CD4-positive, alpha-beta T cell (primary cell): Measurements from ENCODE around the gene ZNF280A. TPM values are rescaled to one million over a fixed set of nuclear protein-coding genes. Genes with fewer than 3 reads are reported as not detected.

ENCODE experiments used
- ATAC-seq: fragments of 200-7000 bp; cut with Tn5 transposase; one replicate; pipeline ENCODE4 v1.10.0; 2022; ENCODE audit warnings: mild to moderate bottlenecking; ENCODE audit not compliant: poor library complexity
- CTCF ChIA-PET: fragments of 350-600 bp; sonication (Branson Sonifier 250); formaldehyde crosslinking; loops from one replicate; lab custom pipeline; 2021; ENCODE audit warnings: antibody characterized with exemption, inconsistent platforms; lab: Charles Lee
- POLR2A ChIA-PET: fragments of 350-600 bp; sonication (Branson Sonifier 250); formaldehyde crosslinking; loops from one replicate; lab custom pipeline; 2021; ENCODE audit warnings: antibody characterized with exemption, inconsistent platforms; lab: Charles Lee
- DNase-seq, 14 experiments: peaks; one replicate each; pipeline ENCODE4 v3.0.0-alpha.2; 2013 to 2020; ENCODE audit warnings: mixed read lengths in 2 of 14
- H3K27ac ChIP-seq, 2 donors: one replicate each; pipeline versions ENCODE4 v1.5.1 to v1.7.0; 2013; ENCODE audit warnings: low read length in 2 of 2, low read depth in 1 of 2, mild to moderate bottlenecking in 1 of 2
- H3K27me3 ChIP-seq, 2 experiments: 1 replicate in 1 of 2; 2 replicates in 1 of 2; pipeline versions ENCODE4 v1.6.1 to v1.7.0; 2013; ENCODE audit warnings: low read length in 2 of 2, control low read depth in 1 of 2, mild to moderate bottlenecking in 1 of 2, moderate library complexity in 1 of 2; ENCODE audit not compliant: insufficient read depth in 2 of 2, control insufficient read depth in 1 of 2
- H3K36me3 ChIP-seq: one replicate; pipeline ENCODE4 v1.6.1; 2013; ENCODE audit warnings: low read length, control low read depth; ENCODE audit not compliant: insufficient read depth
- H3K4me1 ChIP-seq: one replicate; pipeline ENCODE4 v1.6.1; 2013; ENCODE audit warnings: low read length, control low read depth; ENCODE audit not compliant: insufficient read depth
- H3K4me3 ChIP-seq: one replicate; pipeline ENCODE4 v1.5.1; 2013; ENCODE audit warnings: mild to moderate bottlenecking, low read length, moderate library complexity
- H3K9me3 ChIP-seq, 2 experiments: 1 replicate in 1 of 2; 2 replicates in 1 of 2; pipeline versions ENCODE4 v1.6.1 to v1.7.0; 2013; ENCODE audit warnings: low read length in 2 of 2, mild to moderate bottlenecking in 2 of 2, control low read depth in 1 of 2, moderate library complexity in 1 of 2; ENCODE audit not compliant: control insufficient read depth in 1 of 2, insufficient read depth in 1 of 2
- H3K27ac Mint-ChIP-seq: one replicate; pipeline ENCODE4 v1.8.0; 2020; ENCODE audit warnings: mixed read lengths
- H3K27me3 Mint-ChIP-seq: one replicate; pipeline ENCODE4 v1.8.0; 2021; ENCODE audit warnings: mixed read lengths
- H3K36me3 Mint-ChIP-seq: one replicate; pipeline ENCODE4 v1.8.0; 2021; ENCODE audit warnings: low read depth, mixed read lengths
- H3K4me1 Mint-ChIP-seq: one replicate; pipeline ENCODE4 v1.8.0; 2021; ENCODE audit warnings: low read depth, mixed read lengths
- H3K4me3 Mint-ChIP-seq: one replicate; pipeline ENCODE4 v1.8.0; 2020; ENCODE audit warnings: mild to moderate bottlenecking, mixed read lengths
- H3K9me3 Mint-ChIP-seq: one replicate; pipeline ENCODE4 v1.8.0; 2020; ENCODE audit warnings: mixed read lengths
- CTCF ChIP-seq: fragments of 200-600 bp; IDR thresholded peaks from one replicate; pipeline ENCODE4 v1.8.0; 2022; ENCODE audit warnings: antibody characterized with exemption, mild to moderate bottlenecking
- intact Hi-C, 2 experiments: fragments of 100-400 bp; cut with DNase I in 1 of 2; cut with micrococcal nuclease in 1 of 2; formaldehyde crosslinking; loops; one replicate each; pipeline versions ENCODE4 v1.15.1 to v1.9.0; 2023 to 2025; cut with DNase I, micrococcal nuclease
- total RNA-seq, 174 experiments: library from RNA in 2 of 174; stranded (reverse) in 2 of 174; gene quantifications; one replicate each; pipeline ENCODE4 v1.2.3 and lab custom pipeline; 2021 to 2026

The ZNF280A gene
- total RNA-seq, 2 experiments from 2014 or later, result not detected

GRCh38 chr22:22550789-22551434 is 30.8 kb upstream of the ZNF280A start:
- no peaks in the 10 kb centered on the region for H3K4me1 Mint-ChIP-seq
- H3K36me3 Mint-ChIP-seq, result no peaks in the 10 kb centered on the region
- H3K9me3 Mint-ChIP-seq, result no peaks in the 10 kb centered on the region
- ChIA-PET CTCF (no interaction called here), POLR2A (no interaction called here)
- no peaks in the 10 kb centered on the region for H3K27me3 ChIP-seq
- H3K27me3 Mint-ChIP-seq, result no peaks in the 10 kb centered on the region
- no peaks in the 10 kb centered on the region for H3K9me3 ChIP-seq
- H3K36me3 ChIP-seq, result no peaks in the 10 kb centered on the region
- H3K4me3 Mint-ChIP-seq, result no peak overlapping the region
- DNase-seq (no peak), ATAC-seq (no peak)
- no peak overlapping the region for H3K4me3 ChIP-seq
- intact Hi-C loops, result no loop called here
- no peak overlapping the region for H3K27ac ChIP-seq
- no peaks in the 10 kb centered on the region for H3K4me1 ChIP-seq
- no peak overlapping the region for H3K27ac Mint-ChIP-seq
- no peak for TF ChIP-seq CTCF

- Histone ChIP-seq H3K27ac (no peak overlapping the region), H3K4me3 (no peak overlapping the region), H3K4me1 (no peaks in the 10 kb centered on the region), H3K36me3 (no peaks in the 10 kb centered on the region), H3K27me3 (no peaks in the 10 kb centered on the region), H3K9me3 (no peaks in the 10 kb centered on the region)
- H3K4me3 Mint-ChIP-seq, result no peak overlapping the region
- no peak overlapping the region for H3K27ac Mint-ChIP-seq
- POLR2A ChIA-PET, result no interaction called here
- H3K36me3 Mint-ChIP-seq, result no peaks in the 10 kb centered on the region
- ATAC-seq (no peak), DNase-seq (no peak)
- no peaks in the 10 kb centered on the region for H3K27me3 Mint-ChIP-seq
- intact Hi-C loops, result no loop called here
- H3K9me3 Mint-ChIP-seq, result no peaks in the 10 kb centered on the region
- H3K4me1 Mint-ChIP-seq, result no peaks in the 10 kb centered on the region
- TF ChIP-seq CTCF, result no peak
- CTCF ChIA-PET, result no interaction called here
These were observed 28.8 kb upstream of the ZNF280A start for GRCh38 chr22:22548910-22549309.

- H3K4me1 Mint-ChIP-seq, result no peaks in the 10 kb centered on the region
- Histone ChIP-seq H3K4me1 (no peaks in the 10 kb centered on the region), H3K27me3 (no peaks in the 10 kb centered on the region), H3K9me3 (no peaks in the 10 kb centered on the region), H3K36me3 (no peaks in the 10 kb centered on the region), H3K27ac (no peak overlapping the region), H3K4me3 (no peak overlapping the region)
- no peaks in the 10 kb centered on the region for H3K36me3 Mint-ChIP-seq
- no peaks in the 10 kb centered on the region for H3K27me3 Mint-ChIP-seq
- ChIA-PET POLR2A (no interaction called here), CTCF (no interaction called here)
- H3K27ac Mint-ChIP-seq, result no peak overlapping the region
- DNase-seq, result no peak
- no peaks in the 10 kb centered on the region for H3K9me3 Mint-ChIP-seq
- H3K4me3 Mint-ChIP-seq, result no peak overlapping the region
- no peak for ATAC-seq
- intact Hi-C loops, result no loop called here
- no peak for TF ChIP-seq CTCF
These were observed 28.2 kb upstream of the ZNF280A start for GRCh38 chr22:22548317-22548716.
